Measurements from ENCODE around the gene NPTXR. TPM values are rescaled to one million over a fixed set of nuclear protein-coding genes. Genes with fewer than 3 reads are reported as not detected.

NPTXR gene
- total and polyA plus RNA-seq, 2 donors (not counting 3 experiments of a cell fraction or from before 2014, with no cell fraction given), result 0.37 to 0.73 TPM

GRCh38 chr22:38890377-38890776 lies 46.5 kb upstream of the NPTXR start:
- H3K9ac ChIP-seq (replicated peaks; ENCODE audit: extremely low read depth, insufficient read depth, low read length), result no peak overlapping the region
- H3K36me3 ChIP-seq (ENCODE audit: control insufficient read depth in 2 of 2, extremely low read depth in 1 of 2, insufficient read depth in 2 of 2, low read length in 2 of 2), result no peaks in the 10 kb centered on the region
- no peak overlapping the region for H3K4me3 ChIP-seq (replicated peaks in 1 of 3; ENCODE audit: insufficient read depth in 1 of 3, low read depth in 1 of 3, low read length in 3 of 3)
- FAIRE-seq, result no peak
- H3K27ac ChIP-seq (ENCODE audit: insufficient read depth, low read depth, low read length), result no peak overlapping the region
- peaks cover 7 to 18% of the 10 kb centered on the region in 2 experiments for H3K27me3 ChIP-seq (ENCODE audit: control insufficient read depth in 2 of 2, insufficient read depth in 2 of 2, low read length in 2 of 2)
- no peaks in the 10 kb centered on the region for H4K20me1 ChIP-seq (replicated peaks; ENCODE audit: control insufficient read depth, extremely low read depth, insufficient read depth, low read length)
- no peak for DNase-seq (ENCODE audit: low read depth, low spot score)
- no peaks in the 10 kb centered on the region for H3K9me1 ChIP-seq (replicated peaks; ENCODE audit: control insufficient read depth, extremely low read depth, insufficient read depth, low read length)
- no peak overlapping the region for H3K4me2 ChIP-seq (ENCODE audit: insufficient read depth, low read length)
- H3K9me3 ChIP-seq (replicated peaks; ENCODE audit: control insufficient read depth, insufficient read depth, low read length), result no peaks in the 10 kb centered on the region
- POLR2A ChIA-PET, result no interaction called here
- dilution Hi-C loops (cut with MboI; ENCODE audit: extremely low pct_ligation_motif_present, low sequenced_read_pairs) (no loop called here), intact Hi-C loops (cut with micrococcal nuclease) (no loop called here)
- H3K4me1 ChIP-seq (ENCODE audit: control insufficient read depth, extremely low read depth, insufficient read depth, low read length), result no peaks in the 10 kb centered on the region
- no TSS peak for BruUV-seq (replicated peaks)
- no peak for TF ChIP-seq POLR2A (IDR thresholded peaks at IDR 0.05; ENCODE audit: low read depth, low read length)
- no peak for TF ChIP-seq FOS (IDR thresholded peaks at IDR 0.05; ENCODE audit: borderline replicate concordance, insufficient read depth, low read length)
- no peak for TF ChIP-seq CTCF (IDR thresholded peaks at IDR 0.05; ENCODE audit: extremely low read depth in 1 of 2, insufficient read depth in 1 of 2, low read depth in 1 of 2, low read length in 2 of 2)
- TF ChIP-seq JUN (IDR thresholded peaks at IDR 0.05; ENCODE audit: borderline replicate concordance, insufficient read depth, insufficient read length, low read depth), result no peak
- TF ChIP-seq EZH2 (IDR thresholded peaks at IDR 0.05; ENCODE audit: borderline replicate concordance, low read depth, low read length, severe bottlenecking), result no peak
- no peak for TF ChIP-seq POLR2AphosphoS5 (IDR thresholded peaks at IDR 0.05; ENCODE audit: insufficient read depth, low read depth, low read length)
- no peak for TF ChIP-seq MYC (IDR thresholded peaks at IDR 0.05; ENCODE audit: low read depth, low read length)
- no peak overlapping the region for H2AFZ ChIP-seq (ENCODE audit: low read depth, low read length)
- CTCF ChIA-PET, result interaction anchor here (0.7 to 1.8 kb wide), 4 partner anchors 10 to 1864 kb away, joined by 3 to 7 read pairs (median 4); no protein-coding TSS in a partner anchor
- no peaks in the 10 kb centered on the region for H3K79me2 ChIP-seq (ENCODE audit: control insufficient read depth, insufficient read depth, low read length)
